GM12872 (cell line): ENCODE results near the gene NIPBL.

ENCODE experiments used
- TF ChIP-seq, protein P1 (sequence below): IDR thresholded peaks from 3 replicates; pipeline ENCODE4 v1.5.1; 2011; ENCODE audit warnings: low read depth, mild to moderate bottlenecking, low read length, moderate library complexity; ENCODE audit not compliant: insufficient read depth

NIPBL gene

GRCh38 chr5:36854402-36855140, 22.0 kb upstream of the NIPBL start:
- TF ChIP-seq, protein P1, sequence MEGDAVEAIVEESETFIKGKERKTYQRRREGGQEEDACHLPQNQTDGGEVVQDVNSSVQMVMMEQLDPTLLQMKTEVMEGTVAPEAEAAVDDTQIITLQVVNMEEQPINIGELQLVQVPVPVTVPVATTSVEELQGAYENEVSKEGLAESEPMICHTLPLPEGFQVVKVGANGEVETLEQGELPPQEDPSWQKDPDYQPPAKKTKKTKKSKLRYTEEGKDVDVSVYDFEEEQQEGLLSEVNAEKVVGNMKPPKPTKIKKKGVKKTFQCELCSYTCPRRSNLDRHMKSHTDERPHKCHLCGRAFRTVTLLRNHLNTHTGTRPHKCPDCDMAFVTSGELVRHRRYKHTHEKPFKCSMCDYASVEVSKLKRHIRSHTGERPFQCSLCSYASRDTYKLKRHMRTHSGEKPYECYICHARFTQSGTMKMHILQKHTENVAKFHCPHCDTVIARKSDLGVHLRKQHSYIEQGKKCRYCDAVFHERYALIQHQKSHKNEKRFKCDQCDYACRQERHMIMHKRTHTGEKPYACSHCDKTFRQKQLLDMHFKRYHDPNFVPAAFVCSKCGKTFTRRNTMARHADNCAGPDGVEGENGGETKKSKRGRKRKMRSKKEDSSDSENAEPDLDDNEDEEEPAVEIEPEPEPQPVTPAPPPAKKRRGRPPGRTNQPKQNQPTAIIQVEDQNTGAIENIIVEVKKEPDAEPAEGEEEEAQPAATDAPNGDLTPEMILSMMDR: no peak

GRCh38 chr5:36855141-36855495, 21.5 kb upstream of the NIPBL start:
- TF ChIP-seq, protein P1: no peak

DNA sequence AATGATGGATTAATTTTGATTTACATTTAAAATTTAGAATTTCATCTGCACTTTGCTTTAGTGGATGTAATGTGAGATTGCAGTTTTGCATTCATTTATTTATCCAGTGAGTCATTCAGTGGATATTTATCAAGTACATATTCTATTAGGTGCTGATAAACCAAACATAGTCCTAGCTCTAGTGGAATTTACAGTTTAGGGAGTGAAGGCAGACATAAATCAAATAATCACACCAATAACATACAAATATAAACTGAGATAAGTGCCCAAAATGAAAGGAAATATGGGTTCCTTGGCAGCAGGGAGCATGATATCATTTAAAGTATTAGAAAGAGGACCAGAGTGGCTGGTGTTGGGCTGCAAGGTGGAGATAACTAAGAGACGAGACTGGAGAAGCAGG, 14.7 kb upstream of the NIPBL start:
- TF ChIP-seq, protein P1: no peak

DNA sequence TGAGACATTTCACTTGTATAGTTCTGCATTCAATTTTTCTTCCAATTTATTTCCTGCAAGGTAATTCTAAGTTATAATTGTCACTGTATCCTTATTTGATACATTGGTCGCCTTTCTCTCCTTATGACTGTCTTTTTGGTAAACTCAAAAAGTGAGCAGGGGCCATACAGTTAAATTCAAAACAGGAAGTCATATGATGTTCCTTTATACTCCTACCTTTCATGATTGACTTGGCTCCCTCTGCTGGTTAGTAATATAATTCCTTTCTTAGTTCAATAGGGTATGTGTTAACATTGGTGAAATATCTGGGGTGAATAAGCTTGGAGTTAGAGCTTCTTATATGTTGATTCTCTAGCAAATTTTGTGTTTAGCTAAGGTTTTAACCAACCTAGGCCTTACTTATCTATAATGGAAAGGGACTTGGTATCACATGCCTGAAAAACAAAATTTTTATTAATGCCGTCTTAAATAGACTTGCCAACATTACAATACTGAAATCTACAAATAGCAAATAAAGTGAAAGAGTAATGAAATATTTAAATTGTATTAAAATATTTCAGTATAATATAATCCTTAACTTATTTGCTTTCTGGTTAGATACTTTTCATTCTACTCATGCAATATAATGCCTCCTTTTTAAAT, 6.0 kb upstream of the NIPBL start:
- TF ChIP-seq, protein P1: peak; percentile 58; the same call in 2 of the 3 replicates

- TF ChIP-seq, protein P1: no peak
These were observed 2.1 kb upstream of the NIPBL start for GRCh38 chr5:36874465-36874864.

DNA sequence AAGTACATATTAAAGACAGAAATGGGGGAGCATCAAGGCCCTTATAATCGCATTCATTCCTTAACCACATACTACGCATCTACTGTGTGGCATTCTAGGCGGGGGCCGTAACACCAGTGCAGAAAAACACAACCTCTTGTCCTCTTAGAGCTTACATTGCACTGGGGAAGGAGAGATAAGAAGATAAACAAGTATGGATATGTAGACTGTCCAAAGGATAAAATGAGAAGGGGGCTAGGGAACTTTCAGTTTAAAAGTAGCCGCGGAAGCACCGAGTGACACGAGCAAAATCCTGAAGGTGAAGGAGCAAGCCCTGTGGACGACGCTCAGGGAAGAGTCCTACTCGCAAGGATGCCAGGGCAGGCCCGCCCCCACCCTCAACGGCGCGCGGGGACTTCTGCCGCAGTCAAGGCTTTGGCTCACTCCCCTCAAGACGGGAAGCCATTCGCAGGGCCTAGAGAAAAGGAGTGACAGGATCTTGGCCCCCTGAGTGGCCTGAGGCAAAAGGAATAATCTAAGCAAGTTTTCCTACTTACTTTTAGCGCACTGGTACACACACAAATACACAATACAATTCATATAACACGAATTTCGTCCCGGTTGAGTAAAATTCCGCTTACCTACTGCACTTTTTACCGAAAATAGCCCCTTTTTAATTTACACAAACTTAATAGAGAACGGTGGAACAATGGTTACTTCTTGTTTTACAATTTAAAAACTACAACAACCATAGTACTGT, 1.3 kb upstream of the NIPBL start:
- TF ChIP-seq, protein P1: no peak

GRCh38 chr5:36875790-36876298, 725 bp upstream of the NIPBL start:
- TF ChIP-seq, protein P1: peak; percentile 71
